ENCODE measurements around the gene CLK2. TPM values are rescaled to one million over a fixed set of nuclear protein-coding genes. Genes with fewer than 3 reads are reported as not detected.

Gene CLK2
- total RNA-seq, 2 donors from 2014 or later: 31.7 to 66.4 TPM

DNA sequence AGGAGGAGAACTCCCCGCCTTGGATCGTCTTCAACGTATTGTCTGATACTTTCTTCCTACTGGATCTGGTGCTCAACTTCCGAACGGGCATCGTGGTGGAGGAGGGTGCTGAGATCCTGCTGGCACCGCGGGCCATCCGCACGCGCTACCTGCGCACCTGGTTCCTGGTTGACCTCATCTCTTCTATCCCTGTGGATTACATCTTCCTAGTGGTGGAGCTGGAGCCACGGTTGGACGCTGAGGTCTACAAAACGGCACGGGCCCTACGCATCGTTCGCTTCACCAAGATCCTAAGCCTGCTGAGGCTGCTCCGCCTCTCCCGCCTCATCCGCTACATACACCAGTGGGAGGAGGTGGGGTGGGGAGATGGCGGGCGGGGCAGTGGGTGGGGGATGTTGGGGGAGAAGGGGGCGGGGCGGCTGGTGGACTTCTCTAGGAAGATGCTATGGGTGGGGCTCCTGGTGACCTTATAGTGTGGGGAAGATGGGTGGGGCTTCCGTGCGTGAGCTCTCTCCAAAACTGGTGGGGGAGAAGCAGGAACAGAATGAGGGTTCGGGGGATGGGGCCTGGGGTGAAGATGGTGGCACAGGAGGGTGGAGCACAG is 9.3 kb upstream of the CLK2 start:
- Histone ChIP-seq H3K36me3 (no peaks in the 10 kb centered on the region), H3K4me3 (no peak overlapping the region), H3K27ac (no peak overlapping the region), H3K9ac (ENCODE audit: low read depth in 2 of 2, low read length in 2 of 2) (no peak overlapping the region), H3K27me3 (no peaks in the 10 kb centered on the region), H3K9me3 (no peaks in the 10 kb centered on the region), H3K4me1 (no peaks in the 10 kb centered on the region)
- DNase-seq: no peak
- intact Hi-C loops (cut with DNase I): no loop called here
- TF ChIP-seq, protein P1, sequence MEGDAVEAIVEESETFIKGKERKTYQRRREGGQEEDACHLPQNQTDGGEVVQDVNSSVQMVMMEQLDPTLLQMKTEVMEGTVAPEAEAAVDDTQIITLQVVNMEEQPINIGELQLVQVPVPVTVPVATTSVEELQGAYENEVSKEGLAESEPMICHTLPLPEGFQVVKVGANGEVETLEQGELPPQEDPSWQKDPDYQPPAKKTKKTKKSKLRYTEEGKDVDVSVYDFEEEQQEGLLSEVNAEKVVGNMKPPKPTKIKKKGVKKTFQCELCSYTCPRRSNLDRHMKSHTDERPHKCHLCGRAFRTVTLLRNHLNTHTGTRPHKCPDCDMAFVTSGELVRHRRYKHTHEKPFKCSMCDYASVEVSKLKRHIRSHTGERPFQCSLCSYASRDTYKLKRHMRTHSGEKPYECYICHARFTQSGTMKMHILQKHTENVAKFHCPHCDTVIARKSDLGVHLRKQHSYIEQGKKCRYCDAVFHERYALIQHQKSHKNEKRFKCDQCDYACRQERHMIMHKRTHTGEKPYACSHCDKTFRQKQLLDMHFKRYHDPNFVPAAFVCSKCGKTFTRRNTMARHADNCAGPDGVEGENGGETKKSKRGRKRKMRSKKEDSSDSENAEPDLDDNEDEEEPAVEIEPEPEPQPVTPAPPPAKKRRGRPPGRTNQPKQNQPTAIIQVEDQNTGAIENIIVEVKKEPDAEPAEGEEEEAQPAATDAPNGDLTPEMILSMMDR (IDR thresholded peaks at IDR 0.05): no peak

DNA sequence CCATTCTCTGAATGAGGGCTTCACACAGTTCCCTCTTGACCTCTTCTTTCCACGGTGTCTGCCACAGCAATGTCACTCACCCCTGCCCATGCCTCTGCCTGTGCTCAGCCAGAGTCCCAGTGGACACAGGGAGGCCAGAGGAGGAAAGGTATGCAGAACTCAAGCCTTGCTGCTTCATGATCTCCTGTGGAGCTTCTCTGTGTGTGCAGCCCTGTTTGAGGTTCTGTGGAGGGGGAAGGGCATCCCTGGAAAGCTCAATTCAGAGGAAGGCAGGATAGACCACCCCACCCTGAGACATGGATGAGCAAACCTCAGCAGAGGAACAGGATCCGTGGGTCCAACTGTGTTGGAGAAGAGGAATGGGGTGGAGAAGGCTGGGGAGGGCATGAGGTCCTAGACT is 6.0 kb upstream of the CLK2 start:
- Histone ChIP-seq H3K27ac (no peak overlapping the region), H3K9ac (ENCODE audit: low read depth in 2 of 2, low read length in 2 of 2) (no peak overlapping the region), H3K9me3 (no peaks in the 10 kb centered on the region), H3K36me3 (no peaks in the 10 kb centered on the region), H3K4me1 (no peaks in the 10 kb centered on the region), H3K27me3 (no peaks in the 10 kb centered on the region), H3K4me3 (no peak overlapping the region)
- DNase-seq: no peak
- intact Hi-C loops (cut with DNase I): loop anchor here (5.0 kb wide), 1 partner anchor 43 kb away; the partner anchor contains the start of gene RUSC1
- TF ChIP-seq, protein P1 (IDR thresholded peaks at IDR 0.05): no peak

DNA sequence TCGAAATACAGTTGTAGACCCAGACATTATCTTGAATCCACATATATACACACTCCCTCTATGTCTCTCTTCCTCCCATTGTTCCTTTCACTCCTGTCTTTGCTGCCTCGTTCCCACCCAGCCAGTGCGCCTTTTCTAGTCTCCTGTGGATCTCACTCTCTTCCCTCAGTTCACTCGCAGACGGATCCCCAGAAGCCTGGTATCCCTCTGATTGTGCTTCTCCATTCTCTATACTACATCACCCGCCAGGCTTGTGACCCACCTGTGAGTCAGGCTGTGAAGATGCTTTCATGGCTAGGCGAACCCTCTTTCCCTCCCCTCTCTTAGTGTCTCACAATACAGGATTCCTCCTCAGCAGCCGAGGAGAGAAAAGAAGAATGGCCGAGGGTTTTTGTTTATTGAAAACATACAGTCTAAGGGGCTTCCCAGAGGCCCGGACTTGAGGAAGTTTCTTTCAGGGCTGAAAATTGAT is 5.4 kb upstream of the CLK2 start:
- H3K27me3 ChIP-seq: no peaks in the 10 kb centered on the region
- H3K9ac ChIP-seq (ENCODE audit: low read depth in 2 of 2, low read length in 2 of 2): peak overlapping the region in 1 of 2 donors; percentile 77
- TF ChIP-seq, protein P1 (IDR thresholded peaks at IDR 0.05): no peak
- no peak overlapping the region for H3K27ac ChIP-seq
- H3K9me3 ChIP-seq: no peaks in the 10 kb centered on the region
- no peaks in the 10 kb centered on the region for H3K4me1 ChIP-seq
- intact Hi-C loops (cut with DNase I): loop anchor here (5.0 kb wide), 1 partner anchor 44 kb away; the partner anchor contains the start of gene RUSC1
- peak overlapping the region; percentile 81 for H3K4me3 ChIP-seq
- DNase-seq: no peak
- H3K36me3 ChIP-seq: no peaks in the 10 kb centered on the region

- TF ChIP-seq, protein P1 (IDR thresholded peaks at IDR 0.05): peak; percentile 39
- Histone ChIP-seq H3K9me3 (no peaks in the 10 kb centered on the region), H3K4me3 (peak overlapping the region; percentile 81), H3K36me3 (no peaks in the 10 kb centered on the region), H3K27me3 (no peaks in the 10 kb centered on the region), H3K27ac (peak overlapping the region; percentile 72), H3K9ac (ENCODE audit: low read depth in 2 of 2, low read length in 2 of 2) (peak overlapping the region; percentile 70 to 77), H3K4me1 (no peaks in the 10 kb centered on the region)
- intact Hi-C loops (cut with DNase I): loop anchor here (5.0 kb wide), 1 partner anchor 44 kb away; the partner anchor contains the start of gene RUSC1
- DNase-seq: peak; percentile 78
These were observed 4.8 kb upstream of the CLK2 start for GRCh38 chr1:155277902-155278688.

- Histone ChIP-seq H3K36me3 (no peaks in the 10 kb centered on the region), H3K4me1 (no peaks in the 10 kb centered on the region), H3K9me3 (no peaks in the 10 kb centered on the region), H3K27me3 (no peaks in the 10 kb centered on the region), H3K9ac (ENCODE audit: low read depth in 2 of 2, low read length in 2 of 2) (peak within 1 kb of the TSS; percentile 70 to 77), H3K27ac (peak within 1 kb of the TSS; percentile 72), H3K4me3 (peak within 1 kb of the TSS; percentile 81)
- peak; percentile 99 for DNase-seq
- TF ChIP-seq, protein P1 (IDR thresholded peaks at IDR 0.05): peak; percentile 75
- intact Hi-C loops (cut with DNase I): loop anchor here (5.0 kb wide), 1 partner anchor 45 kb away; the partner anchor contains the start of gene RUSC1
These were observed 4.0 kb upstream of the CLK2 start, which contains the start of gene HCN3 for GRCh38 chr1:155277070-155277901. Gene HCN3, plus strand, starts transcription at chr1:155277463. Its CDS starts 128 bp downstream, at chr1:155277591.
